Measurements from ENCODE around the gene ABLIM1.
A peak's percentile ranks its signal among the peaks of the same experiment; 100 is the strongest.

Gene ABLIM1

GRCh38 chr10:114515298-114515914 is 142.7 kb downstream of the ABLIM1 start:
- no peak for DNase-seq

- peak; percentile 19 for DNase-seq
These were observed 144.7 kb downstream of the ABLIM1 start for GRCh38 chr10:114513381-114513792.

- no peak for DNase-seq
These were observed 146.2 kb downstream of the ABLIM1 start for GRCh38 chr10:114511881-114512280.

GRCh38 chr10:114508376-114508775 is 149.7 kb downstream of the ABLIM1 start:
- DNase-seq, result no peak

GRCh38 chr10:114507449-114507848 is 150.6 kb downstream of the ABLIM1 start:
- DNase-seq, result no peak

- DNase-seq, result no peak
These were observed 151.1 kb downstream of the ABLIM1 start for GRCh38 chr10:114506871-114507385.

- DNase-seq, result no peak
These were observed 153.1 kb downstream of the ABLIM1 start for GRCh38 chr10:114504769-114505579.

- DNase-seq, result no peak
These were observed 156.0 kb downstream of the ABLIM1 start for GRCh38 chr10:114502074-114502473.

GRCh38 chr10:114501650-114502049 is 156.4 kb downstream of the ABLIM1 start:
- no peak for DNase-seq

GRCh38 chr10:114500643-114501042 is 157.4 kb downstream of the ABLIM1 start:
- DNase-seq, result no peak

- DNase-seq, result no peak
These were observed 158.4 kb downstream of the ABLIM1 start for GRCh38 chr10:114499630-114500190.

GRCh38 chr10:114499116-114499515 is 159.0 kb downstream of the ABLIM1 start:
- DNase-seq, result no peak

- no peak for DNase-seq
These were observed 159.5 kb downstream of the ABLIM1 start for GRCh38 chr10:114498413-114499111.

- no peak for DNase-seq
These were observed 162.8 kb downstream of the ABLIM1 start for GRCh38 chr10:114495303-114495702.

GRCh38 chr10:114492351-114493037 is 165.6 kb downstream of the ABLIM1 start:
- no peak for DNase-seq

GRCh38 chr10:114491933-114492332 is 166.1 kb downstream of the ABLIM1 start:
- no peak for DNase-seq

GRCh38 chr10:114491419-114491818 is 166.7 kb downstream of the ABLIM1 start:
- DNase-seq, result no peak

GRCh38 chr10:114489521-114490310 is 168.4 kb downstream of the ABLIM1 start:
- DNase-seq, result no peak

- DNase-seq, result no peak
These were observed 170.1 kb downstream of the ABLIM1 start for GRCh38 chr10:114487815-114488536.

- DNase-seq, result no peak
These were observed 170.9 kb downstream of the ABLIM1 start for GRCh38 chr10:114486938-114487814.

All from NCI-H2081 treated with DMSO at 0.1 percent for 48 hours (cell line).